GM18526 (cell line): ENCODE results near the gene AFG3L2.

ENCODE experiments used
- POLR2A ChIP-seq: IDR thresholded peaks from 3 replicates; pipeline ENCODE4 v1.6.1; 2011; ENCODE audit not compliant: insufficient read length; ENCODE audit errors: extremely low read depth

AFG3L2 gene

DNA sequence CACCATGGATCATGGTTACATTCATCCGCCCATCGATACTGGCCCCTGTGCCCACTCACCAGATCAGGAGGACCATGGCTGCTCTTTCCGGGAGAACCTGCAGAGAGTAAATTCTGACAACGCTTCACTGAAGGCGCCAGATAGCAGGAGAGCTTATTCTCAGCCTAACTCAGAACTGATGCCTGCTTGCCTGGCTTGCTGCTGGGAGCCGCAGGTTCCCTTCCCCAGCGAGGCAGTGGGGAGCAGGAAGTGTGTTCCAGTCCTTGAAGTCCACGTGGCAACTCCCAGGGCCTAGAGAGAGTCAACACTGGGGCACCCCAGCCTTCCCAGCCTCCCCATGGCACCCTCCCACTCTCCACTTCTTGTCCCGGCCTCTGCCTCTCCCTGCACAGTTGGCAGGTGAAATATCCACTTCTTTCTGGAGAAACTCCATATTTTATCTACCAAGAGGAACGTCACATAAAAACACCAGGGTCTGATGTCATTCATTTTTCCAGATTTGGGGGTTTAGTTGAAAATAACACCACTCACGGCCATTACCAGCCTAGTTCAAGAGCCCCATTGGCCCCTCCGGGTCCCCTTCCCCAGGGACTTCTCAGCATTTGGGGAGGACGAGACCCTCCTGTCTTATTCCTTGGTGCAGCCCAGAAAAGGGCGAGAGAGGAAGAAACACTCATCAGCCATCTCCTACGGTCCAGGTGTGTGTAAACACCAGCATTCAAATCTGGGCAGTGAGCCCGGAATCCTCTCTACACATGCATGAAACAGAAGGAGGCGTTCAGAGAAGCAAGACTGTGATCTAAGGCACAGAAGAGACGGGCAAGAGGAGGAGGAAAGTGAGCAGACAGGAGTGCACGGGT lies 72.4 kb downstream of the AFG3L2 start:
- TF ChIP-seq POLR2A, result no peak

DNA sequence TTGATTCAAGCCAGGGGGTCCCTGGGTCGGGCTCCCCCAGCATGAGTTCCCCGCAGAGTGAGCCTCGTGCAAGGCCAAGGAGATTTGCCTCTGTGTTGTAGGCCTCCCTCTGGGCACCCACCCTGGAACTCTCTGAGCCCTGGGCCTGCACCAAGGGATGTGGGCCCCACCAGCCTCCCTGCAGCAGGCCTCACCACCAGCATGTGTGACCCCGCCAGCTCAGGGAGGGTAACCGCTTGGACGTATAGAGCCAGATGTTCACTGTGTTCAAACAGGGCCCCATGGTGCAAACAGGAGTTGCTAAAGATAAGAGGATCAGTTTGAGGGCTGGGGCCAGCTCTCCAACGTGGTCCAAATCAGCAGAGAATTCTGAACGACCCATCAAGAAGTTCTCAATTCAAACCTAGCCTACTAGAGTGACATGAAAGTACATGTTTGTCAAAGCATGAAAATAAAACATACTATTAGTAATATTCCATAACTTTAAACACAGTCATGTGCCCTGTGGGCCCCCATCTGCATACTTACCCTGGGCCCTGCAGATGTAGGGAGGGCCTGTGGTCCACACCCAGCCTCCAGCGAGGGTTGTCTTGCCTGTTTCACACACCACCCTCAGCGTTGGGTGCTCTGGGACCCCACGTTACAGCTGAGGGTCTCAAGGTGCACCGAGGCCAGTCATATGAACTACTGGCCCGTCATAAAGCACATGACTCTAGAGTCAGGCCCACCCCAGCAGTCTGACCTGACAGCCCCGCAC lies 74.5 kb downstream of the AFG3L2 start:
- TF ChIP-seq POLR2A, result no peak

DNA sequence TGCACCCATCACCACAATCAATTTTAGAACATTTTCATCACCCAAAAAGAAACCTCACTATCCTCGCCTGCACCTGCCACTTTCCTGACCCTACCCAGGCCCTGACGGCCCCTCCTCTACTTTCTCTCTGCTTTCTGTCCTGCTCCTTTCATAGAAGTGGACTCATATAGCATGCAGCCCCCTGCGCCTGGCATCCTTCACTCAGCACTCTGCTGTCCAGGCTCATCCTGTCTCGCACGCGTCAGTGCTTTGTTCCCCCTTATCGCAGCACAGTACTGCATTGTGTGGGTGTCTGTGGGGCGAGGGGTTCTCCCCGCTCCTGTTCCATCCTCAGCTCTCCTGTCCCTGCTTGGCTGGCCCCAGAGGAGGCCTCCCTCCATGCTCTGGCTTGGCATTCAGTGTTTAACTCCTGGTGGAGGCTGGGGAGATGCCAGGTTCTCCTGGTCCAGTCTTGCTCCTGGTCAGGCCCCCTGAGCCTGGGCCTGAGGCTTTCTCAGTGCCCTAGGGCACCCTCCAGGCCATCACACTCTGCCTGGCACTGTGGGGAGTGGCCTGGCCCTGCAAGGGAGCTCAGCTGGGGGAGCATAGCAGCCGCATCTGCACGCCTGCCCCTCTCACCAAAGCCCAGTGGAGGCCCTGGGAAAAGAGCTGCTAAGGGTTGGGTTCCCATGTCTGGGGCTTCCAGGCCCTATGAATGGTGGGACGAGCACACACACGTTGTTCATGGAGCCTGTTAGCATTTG lies 75.6 kb downstream of the AFG3L2 start:
- TF ChIP-seq POLR2A, result no peak

DNA sequence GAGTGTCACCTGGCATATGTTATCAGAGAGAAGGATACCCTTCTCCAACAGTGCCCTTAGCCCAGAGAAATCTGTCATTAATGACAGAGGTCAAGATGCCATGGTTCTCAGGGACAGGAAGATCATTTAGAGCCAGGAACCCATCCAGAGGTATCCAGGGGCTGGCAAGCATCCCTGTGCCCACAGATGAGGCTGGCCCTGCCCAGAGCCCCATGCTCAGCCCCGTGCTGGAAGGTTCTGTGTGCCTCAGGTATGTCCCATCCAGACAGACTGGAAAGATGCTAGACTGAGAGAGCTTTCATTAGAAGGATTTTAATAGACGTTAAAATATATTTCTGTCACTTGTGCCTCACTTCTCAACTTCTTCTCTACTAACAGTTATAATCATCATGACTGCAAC lies 77.2 kb downstream of the AFG3L2 start:
- no peak for TF ChIP-seq POLR2A

DNA sequence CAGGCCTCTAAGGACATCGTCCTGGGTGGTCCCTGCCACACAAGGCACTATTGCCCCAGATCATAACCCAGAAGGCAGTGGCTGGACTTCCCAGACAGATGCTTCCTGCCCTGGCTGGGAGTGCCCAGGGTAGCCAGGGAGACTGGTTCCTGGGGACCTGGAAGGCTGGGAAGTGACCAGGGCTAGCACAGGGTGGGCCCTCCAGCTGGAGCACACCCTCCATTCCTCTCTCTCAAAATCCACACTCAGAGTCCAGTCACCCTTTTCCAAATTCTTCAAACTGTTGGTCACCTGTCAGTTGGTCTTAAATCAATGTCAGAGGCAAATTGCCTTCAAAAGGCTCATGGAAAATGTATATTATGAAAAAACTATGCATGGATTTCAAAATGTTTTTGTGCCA lies 80.6 kb downstream of the AFG3L2 start:
- TF ChIP-seq POLR2A, result no peak

DNA sequence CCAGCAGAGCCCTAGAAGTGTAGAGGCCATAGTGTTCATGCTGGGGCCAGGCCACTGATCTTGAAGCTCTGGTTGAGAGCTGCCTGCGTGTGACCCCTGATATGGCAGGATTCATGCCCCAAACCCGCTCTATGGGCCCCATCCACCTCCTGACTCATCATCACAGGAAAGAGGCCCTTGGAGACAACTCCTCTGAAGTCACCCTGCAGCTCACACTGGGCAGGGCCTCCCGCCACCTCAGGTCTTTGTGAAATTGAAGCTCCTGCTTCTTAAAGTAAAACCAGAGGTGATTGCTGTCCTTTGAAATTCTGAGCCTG lies 81.0 kb downstream of the AFG3L2 start:
- no peak for TF ChIP-seq POLR2A

DNA sequence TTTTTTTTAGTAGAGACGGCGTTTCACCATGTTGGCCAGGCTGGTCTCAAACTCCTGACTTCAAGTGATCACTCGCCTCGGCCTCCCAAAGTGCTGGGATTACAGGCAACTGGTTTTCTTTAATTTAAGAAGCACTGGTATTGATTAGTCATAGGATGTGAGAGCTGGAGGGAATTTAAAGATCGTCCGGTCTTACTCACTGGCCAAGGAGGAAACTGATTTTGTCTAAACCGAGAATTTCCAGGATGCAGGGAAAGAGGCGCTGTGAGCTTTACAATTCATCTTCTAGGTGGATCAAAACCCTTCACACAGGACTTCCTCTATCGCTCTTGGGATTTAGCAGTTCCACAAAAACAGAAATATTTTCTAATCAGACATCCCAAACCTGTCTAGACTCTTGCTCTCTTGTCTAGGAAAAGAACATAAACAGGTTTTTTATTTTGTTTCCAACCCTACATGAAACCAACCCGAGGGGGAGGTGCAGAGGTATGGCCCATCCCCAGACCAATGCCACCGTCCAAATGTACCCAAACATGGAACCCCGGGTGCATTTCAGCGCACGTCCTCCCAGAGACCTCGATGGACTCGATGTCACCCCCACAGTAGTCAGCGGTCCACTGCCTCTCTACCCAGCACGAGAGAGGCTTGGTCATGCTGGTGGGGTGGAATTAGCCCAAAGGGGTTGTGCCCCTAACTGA lies 81.5 kb downstream of the AFG3L2 start:
- no peak for TF ChIP-seq POLR2A

DNA sequence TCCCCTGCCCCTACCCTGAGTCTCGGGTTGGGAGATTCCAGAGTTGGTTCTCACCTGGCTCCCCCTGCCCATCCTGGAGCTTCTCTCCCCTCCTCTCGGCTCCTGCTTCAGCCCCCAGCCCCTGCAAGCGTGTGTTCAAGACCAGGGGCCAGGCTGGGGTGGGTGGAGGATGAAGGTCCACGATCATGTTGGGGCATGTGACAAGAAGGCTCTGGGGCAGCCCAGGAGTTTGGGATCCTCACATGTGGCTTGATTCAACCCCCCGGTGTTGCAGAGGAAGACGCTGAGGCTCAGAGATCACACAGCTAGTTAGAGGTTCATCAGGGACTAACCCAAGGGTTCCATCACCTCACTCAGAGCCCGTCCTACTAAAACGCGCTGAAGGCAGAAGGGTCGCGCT lies 83.2 kb downstream of the AFG3L2 start:
- TF ChIP-seq POLR2A, result no peak

DNA sequence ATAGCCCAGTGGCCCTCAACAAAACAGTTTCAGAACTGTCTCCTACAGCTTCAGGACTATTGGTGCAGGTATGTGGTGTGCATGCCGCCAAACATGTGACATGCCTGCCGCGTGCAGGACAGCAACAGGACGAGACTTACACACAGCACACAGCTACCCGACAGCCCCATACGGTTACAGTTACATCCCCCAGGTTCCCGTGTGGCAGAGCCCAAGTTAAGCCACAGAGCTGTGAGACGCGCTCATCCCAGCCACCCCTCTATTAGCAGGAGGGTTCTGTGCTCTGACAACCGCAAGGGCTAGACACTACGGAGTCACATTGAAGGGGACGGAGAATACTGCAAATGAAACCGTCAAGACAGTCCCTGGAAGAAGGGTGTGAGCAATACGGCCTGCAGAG lies 85.3 kb downstream of the AFG3L2 start:
- TF ChIP-seq POLR2A, result no peak

DNA sequence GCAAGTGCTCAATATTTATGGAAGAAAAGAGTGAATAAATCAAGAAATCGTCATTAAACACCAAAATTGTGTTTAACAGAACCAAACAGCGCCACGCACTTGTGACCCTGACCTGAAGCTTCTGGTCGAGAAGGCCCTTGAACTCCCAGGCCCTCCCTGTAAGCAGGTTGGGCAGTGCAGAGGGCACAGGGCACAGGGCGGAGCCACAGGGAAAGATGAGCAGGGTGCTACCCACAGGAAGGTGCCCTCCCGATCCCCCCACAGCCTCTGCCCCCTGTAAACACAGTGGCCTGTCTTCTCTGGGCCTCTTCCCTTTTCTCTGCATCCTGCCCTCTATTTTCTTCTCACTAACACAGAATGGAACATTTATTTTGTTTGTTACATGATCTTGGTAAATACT lies 85.9 kb downstream of the AFG3L2 start:
- no peak for TF ChIP-seq POLR2A

DNA sequence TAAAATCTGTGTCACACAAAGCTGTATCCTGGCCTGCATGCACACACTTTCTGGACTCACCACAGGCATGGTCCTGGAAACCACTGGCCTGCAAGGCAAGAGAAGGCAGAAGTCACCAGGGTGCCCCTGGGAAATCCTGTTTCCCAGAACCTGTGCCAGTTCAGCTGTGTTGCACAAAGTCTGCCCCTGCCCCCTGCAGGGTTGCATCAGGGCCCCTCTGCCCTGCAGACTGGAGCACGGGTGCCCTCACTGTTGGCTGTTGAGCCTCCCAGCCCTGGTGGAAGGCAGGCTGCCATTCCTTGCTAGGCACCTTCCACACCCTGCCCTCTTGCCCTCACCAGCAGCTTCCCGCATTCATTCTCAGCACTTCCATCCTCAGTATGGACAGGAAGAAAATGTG lies 86.9 kb downstream of the AFG3L2 start:
- TF ChIP-seq POLR2A, result no peak

DNA sequence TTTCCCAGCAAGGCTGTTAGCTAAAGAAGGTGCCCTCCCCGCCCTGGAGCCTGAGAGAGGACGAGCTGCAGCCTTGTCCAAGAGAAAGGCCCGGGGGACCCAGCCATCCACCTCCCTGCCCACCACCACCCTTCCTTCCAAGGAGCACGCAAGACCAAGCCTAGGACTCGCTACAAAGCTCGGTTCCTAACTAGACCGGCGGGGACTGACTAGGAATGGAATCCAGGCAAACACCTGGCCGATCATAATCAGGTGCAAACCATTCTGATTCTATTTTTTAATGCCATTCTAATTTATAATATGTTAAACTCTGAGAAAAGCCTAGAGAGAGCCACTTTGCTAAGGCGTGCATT lies 88.6 kb downstream of the AFG3L2 start:
- TF ChIP-seq POLR2A, result no peak

DNA sequence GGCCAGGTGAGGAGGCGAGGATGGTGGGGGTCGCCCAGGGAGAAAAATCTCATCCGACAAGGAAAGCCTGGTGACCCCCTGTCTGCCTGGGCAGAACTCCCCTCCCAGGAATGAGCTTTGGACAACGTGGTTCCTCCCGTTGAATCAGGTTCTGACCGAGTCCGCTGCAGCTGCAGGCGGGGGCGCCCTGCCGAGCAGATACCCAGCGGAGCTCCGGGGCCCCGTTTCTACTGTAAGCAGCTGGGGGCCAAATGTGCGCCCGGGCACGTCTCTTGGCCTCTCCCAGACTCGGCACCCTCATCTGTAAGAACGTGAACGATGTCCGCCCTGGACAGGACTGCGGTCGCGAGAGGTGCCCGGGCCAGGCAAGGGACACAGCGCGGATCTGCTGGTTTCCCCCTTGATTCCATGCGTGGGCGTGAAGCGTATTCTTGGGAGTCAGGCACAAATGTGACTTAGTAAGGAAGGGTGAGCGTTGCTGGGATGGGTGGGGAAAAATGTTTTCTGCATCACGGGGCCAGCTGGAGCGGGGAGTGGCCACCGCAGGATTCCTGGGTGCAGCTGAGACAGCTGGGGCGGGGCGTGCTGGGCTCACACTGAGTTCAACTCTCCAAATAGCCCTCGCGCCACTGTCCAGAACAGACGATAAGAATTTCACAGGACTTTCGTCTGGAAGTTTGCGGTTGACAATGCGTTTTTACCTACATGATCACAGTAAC lies 89.2 kb downstream of the AFG3L2 start:
- TF ChIP-seq POLR2A, result no peak

DNA sequence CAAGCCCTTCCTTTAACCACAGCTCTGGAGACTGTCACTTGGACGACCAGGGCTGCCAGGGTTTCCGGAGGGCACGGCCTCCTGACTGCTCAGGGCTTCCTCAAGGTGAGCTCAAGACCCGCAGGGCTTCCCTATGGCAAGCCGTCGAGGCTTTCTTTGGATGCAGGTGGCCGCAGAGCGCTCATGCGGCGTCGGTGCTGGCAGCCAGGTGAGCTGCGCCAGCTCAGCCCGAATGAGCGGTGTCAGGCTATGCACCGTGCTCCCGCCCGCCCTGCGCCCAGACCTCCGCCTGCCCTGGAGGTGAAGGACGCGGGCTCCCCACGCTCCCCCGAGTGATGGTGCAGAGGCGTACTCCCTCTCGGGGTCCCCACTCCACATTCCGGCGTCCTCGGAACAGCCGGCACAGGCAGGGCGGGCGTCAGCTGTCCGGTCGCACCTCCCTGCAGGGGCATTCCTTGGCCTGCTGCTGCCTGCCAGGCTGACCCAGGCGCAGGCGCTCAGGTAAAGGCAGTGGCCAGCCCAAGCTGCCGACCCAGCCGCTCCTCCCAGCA lies 89.8 kb downstream of the AFG3L2 start:
- no peak for TF ChIP-seq POLR2A
